ENCODE results near the gene TMED1. TPM values are rescaled to one million over a fixed set of nuclear protein-coding genes. Genes with fewer than 3 reads are reported as not detected.

Gene TMED1
- total and polyA plus RNA-seq, 9 of the 15 experiments (the other 6 are each of a cell fraction or from before 2014, with no cell fraction given): 0.86 to 30.2 (median 23.5) TPM

DNA sequence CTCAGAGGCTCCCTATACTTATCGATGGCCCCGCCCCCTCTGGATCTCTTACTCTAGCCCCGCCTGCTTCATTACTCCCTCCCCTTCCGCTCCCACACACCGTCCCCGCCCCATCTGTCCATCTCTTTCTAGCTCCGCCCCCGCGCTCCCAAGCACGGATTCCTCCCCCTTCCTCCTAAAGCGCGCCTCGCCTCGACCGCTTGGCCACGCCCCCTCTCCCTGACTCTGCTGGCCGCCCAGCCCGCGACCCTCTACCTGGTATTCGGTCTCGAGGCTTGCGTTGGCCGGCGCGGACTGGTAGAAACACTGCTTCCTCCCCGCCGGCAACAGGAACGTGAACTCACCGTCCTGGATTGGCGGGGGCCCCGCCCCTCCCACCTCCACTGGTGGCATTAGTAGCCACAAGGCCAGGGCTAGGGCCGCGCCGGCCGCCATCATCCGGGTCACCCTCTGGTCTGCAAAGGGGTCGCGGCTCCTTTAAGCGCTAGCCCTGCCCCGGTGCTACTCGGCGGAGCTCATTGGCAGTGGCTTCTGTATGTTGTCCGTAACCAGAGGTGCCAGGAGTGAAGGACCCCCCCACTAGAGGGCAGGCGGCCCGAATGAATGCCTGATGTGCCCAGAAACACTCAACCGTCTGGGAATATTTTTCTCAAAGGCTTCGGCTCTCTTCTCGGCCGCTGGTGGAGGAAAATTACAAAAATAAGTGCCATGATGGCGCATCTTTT, at the start of gene TMED1 (continued):
- TF ChIP-seq HDAC3 (IDR thresholded peaks at IDR 0.05; ENCODE audit: borderline replicate concordance, partially characterized antibody) (no peak), LARP7 (IDR thresholded peaks at IDR 0.05) (no peak), ARID2 (IDR thresholded peaks at IDR 0.05) (no peak), PHF8 (IDR thresholded peaks at IDR 0.05; ENCODE audit: borderline replicate concordance, low read length) (peak; percentile 90), ZNF124 (CRISPR knock-in tag; IDR thresholded peaks at IDR 0.05) (no peak), NCOA1 (IDR thresholded peaks at IDR 0.05; ENCODE audit: low read depth) (no peak), CHD2 (IDR thresholded peaks at IDR 0.05; ENCODE audit: low read depth, low read length) (no peak), NFRKB (IDR thresholded peaks at IDR 0.05; ENCODE audit: low read depth) (peak; percentile 74), PTBP1 (IDR thresholded peaks at IDR 0.05; ENCODE audit: low read depth, low read length) (no peak), TCF7L2 (IDR thresholded peaks at IDR 0.05; ENCODE audit: low read depth, low read length) (no peak), SPI1 (IDR thresholded peaks at IDR 0.05; ENCODE audit: borderline replicate concordance, low read depth, low read length) (peak; percentile 44; the same call in 1 of the 2 replicates), MECOM (CRISPR knock-in tag; IDR thresholded peaks at IDR 0.05) (no peak), ARNT (IDR thresholded peaks at IDR 0.05) (no peak), ZNF41 (CRISPR knock-in tag; conservative IDR thresholded peaks at IDR 0.05) (no peak)
- TF ChIP-seq, protein P1, sequence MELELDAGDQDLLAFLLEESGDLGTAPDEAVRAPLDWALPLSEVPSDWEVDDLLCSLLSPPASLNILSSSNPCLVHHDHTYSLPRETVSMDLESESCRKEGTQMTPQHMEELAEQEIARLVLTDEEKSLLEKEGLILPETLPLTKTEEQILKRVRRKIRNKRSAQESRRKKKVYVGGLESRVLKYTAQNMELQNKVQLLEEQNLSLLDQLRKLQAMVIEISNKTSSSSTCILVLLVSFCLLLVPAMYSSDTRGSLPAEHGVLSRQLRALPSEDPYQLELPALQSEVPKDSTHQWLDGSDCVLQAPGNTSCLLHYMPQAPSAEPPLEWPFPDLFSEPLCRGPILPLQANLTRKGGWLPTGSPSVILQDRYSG (tag; conservative IDR thresholded peaks at IDR 0.05; ENCODE audit: low read depth): no peak
- TF ChIP-seq, protein P2, sequence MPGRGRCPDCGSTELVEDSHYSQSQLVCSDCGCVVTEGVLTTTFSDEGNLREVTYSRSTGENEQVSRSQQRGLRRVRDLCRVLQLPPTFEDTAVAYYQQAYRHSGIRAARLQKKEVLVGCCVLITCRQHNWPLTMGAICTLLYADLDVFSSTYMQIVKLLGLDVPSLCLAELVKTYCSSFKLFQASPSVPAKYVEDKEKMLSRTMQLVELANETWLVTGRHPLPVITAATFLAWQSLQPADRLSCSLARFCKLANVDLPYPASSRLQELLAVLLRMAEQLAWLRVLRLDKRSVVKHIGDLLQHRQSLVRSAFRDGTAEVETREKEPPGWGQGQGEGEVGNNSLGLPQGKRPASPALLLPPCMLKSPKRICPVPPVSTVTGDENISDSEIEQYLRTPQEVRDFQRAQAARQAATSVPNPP (IDR thresholded peaks at IDR 0.05; ENCODE audit: borderline replicate concordance, insufficient read depth, insufficient read length): no peak
- TF ChIP-seq, protein P3, sequence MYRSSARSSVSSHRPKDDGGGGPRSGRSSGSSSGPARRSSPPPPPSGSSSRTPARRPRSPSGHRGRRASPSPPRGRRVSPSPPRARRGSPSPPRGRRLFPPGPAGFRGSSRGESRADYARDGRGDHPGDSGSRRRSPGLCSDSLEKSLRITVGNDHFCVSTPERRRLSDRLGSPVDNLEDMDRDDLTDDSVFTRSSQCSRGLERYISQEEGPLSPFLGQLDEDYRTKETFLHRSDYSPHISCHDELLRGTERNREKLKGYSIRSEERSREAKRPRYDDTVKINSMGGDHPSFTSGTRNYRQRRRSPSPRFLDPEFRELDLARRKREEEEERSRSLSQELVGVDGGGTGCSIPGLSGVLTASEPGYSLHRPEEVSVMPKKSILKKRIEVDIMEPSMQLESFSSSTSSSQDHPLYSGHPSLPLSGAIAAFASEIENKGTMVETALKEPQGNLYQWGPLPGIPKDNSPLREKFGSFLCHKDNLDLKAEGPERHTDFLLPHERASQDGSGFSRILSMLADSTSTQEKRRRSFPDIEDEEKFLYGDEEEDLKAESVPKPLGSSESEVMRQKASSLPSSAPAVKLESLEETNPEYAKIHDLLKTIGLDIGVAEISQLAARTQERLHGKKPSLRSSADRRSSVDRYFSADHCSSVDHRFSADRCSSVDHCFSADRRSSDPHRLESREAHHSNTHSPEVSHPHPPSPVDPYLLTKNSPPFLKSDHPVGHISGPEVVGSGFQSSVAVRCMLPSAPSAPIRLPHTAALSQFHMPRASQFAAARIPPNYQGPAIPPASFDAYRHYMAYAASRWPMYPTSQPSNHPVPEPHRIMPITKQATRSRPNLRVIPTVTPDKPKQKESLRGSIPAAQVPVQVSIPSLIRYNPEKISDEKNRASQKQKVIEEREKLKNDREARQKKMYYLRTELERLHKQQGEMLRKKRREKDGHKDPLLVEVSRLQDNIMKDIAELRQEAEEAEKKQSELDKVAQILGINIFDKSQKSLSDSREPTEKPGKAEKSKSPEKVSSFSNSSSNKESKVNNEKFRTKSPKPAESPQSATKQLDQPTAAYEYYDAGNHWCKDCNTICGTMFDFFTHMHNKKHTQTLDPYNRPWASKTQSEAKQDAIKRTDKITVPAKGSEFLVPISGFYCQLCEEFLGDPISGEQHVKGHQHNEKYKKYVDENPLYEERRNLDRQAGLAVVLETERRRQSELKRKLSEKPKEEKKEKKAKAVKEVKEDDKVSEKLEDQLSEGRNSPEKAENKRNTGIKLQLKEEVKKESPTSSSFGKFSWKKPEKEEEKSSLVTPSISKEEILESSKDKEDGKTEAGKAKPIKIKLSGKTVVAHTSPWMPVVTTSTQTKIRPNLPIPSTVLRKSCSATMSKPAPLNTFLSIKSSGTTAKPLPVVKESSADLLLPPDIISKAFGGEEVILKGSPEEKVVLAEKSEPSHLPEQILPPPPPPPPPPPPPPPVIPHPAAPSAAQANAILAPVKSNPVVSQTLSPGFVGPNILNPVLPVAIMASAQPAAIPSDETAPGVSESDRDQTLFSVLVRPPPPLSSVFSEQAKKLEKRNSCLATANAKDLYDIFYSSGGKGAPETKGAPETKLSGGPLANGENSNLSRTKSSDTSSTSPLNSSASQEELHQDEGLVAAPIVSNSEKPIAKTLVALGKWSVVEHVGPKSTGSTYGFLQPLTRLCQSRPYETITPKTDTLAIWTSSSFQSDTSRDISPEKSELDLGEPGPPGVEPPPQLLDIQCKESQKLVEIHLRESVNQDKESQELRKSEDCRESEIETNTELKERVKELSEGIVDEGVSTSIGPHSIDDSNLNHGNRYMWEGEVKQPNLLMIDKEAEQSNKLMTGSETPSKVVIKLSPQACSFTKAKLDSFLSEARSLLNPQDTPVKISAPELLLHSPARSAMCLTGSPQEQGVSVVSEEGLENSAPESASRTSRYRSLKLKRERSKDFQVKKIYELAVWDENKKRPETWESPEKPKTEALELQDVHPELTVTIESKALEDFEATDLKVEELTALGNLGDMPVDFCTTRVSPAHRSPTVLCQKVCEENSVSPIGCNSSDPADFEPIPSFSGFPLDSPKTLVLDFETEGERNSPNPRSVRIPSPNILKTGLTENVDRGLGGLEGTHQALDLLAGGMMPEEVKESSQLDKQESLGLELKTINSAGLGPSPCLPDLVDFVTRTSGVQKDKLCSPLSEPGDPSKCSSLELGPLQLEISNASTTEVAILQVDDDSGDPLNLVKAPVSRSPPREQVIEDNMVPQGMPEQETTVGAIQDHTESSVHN (IDR thresholded peaks at IDR 0.05; ENCODE audit: borderline replicate concordance in 1 of 2, low read depth in 1 of 2): no peak

All from K562 (cell line).